ENCODE measurements around the gene PPP2R1B. TPM values are rescaled to one million over a fixed set of nuclear protein-coding genes. Genes with fewer than 3 reads are reported as not detected.
"Not testable (repeated sequence)": the region's sequence is repeated elsewhere in the genome, so short reads cannot be mapped to it uniquely, and the experiment has no call there.

Gene PPP2R1B
- total RNA-seq, 2 experiments from 2014 or later = 49.4 to 51.1 TPM

DNA sequence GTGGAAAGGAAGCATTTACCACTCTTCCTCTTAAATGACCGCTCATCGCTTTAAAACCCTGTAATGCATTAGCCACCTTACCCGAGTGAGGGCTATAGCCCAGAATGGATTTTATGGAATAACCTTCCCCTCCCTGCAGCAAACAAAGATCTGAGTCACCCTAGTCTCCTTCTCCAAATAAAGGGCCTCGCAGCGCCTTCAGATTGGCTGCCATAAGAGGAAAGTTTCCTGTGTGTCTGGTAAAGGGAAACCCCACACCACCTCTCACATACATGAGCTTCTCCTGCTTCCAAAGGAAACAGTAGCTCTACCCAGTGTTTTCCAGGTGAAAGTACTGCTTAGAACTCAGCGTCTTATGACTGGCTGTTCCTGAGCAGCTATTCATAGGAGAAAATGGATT, 47.8 kb downstream of the PPP2R1B start:
- H3K4me3 Mint-ChIP-seq = no peak overlapping the region
- POLR2A ChIA-PET = no interaction called here
- H3K4me1 Mint-ChIP-seq (ENCODE audit: low read depth) = no peaks in the 10 kb centered on the region
- no peaks in the 10 kb centered on the region for H3K27me3 Mint-ChIP-seq
- no peaks in the 10 kb centered on the region for H3K9me3 Mint-ChIP-seq
- H3K27ac Mint-ChIP-seq = no peak overlapping the region
- CTCF ChIA-PET = no interaction called here
- H3K36me3 Mint-ChIP-seq = peaks cover 23% of the 10 kb centered on the region
- intact Hi-C loops (cut with micrococcal nuclease) = no loop called here
- no peak for DNase-seq

DNA sequence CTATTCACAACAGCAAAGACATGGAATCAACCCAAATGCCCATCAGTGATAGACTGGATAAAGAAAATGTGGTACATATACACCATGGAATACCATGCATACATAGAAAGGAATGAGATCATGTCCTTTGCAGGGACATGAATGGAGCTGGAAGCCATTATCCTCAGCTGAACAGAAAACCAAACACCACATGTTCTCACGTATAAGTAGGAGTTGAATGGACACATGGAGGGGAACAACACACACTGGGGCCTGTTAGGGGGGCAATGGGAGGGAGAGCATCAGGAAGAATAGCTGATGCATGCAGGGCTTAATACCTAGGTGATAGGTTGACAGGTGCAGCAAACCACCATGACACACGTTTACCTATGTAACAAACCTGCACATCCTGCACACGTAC, 48.5 kb downstream of the PPP2R1B start:
- intact Hi-C loops (cut with micrococcal nuclease); H3K4me3 Mint-ChIP-seq; DNase-seq; H3K27me3 Mint-ChIP-seq; H3K9me3 Mint-ChIP-seq; H3K4me1 Mint-ChIP-seq (ENCODE audit: low read depth); POLR2A ChIA-PET; H3K27ac Mint-ChIP-seq: not testable (repeated sequence)
- CTCF ChIA-PET = interaction anchor here (0.6 kb wide), 1 partner anchor 71 kb away, joined by 3 read pairs; no protein-coding TSS in a partner anchor
- H3K36me3 Mint-ChIP-seq = peaks cover 18% of the 10 kb centered on the region

GRCh38 chr11:111715142-111715816, 50.9 kb downstream of the PPP2R1B start:
- Mint-ChIP-seq H3K36me3 (peaks cover 16% of the 10 kb centered on the region), H3K27ac (no peak overlapping the region), H3K9me3 (no peaks in the 10 kb centered on the region), H3K4me3 (no peak overlapping the region), H3K4me1 (ENCODE audit: low read depth) (no peaks in the 10 kb centered on the region), H3K27me3 (no peaks in the 10 kb centered on the region)
- POLR2A ChIA-PET = no interaction called here
- CTCF ChIA-PET = no interaction called here
- intact Hi-C loops (cut with micrococcal nuclease) = no loop called here
- DNase-seq = no peak

- H3K27ac Mint-ChIP-seq = no peak overlapping the region
- H3K36me3 Mint-ChIP-seq = peaks cover 13% of the 10 kb centered on the region
- DNase-seq = no peak
- CTCF ChIA-PET = interaction anchor here (0.6 kb wide), 1 partner anchor 264 kb away, joined by 3 read pairs; no protein-coding TSS in a partner anchor
- no peaks in the 10 kb centered on the region for H3K9me3 Mint-ChIP-seq
- POLR2A ChIA-PET = no interaction called here
- H3K27me3 Mint-ChIP-seq = no peaks in the 10 kb centered on the region
- intact Hi-C loops (cut with micrococcal nuclease) = no loop called here
- no peaks in the 10 kb centered on the region for H3K4me1 Mint-ChIP-seq (ENCODE audit: low read depth)
- H3K4me3 Mint-ChIP-seq = no peak overlapping the region
Measured at GRCh38 chr11:111714522-111714921, 51.7 kb downstream of the PPP2R1B start.

DNA sequence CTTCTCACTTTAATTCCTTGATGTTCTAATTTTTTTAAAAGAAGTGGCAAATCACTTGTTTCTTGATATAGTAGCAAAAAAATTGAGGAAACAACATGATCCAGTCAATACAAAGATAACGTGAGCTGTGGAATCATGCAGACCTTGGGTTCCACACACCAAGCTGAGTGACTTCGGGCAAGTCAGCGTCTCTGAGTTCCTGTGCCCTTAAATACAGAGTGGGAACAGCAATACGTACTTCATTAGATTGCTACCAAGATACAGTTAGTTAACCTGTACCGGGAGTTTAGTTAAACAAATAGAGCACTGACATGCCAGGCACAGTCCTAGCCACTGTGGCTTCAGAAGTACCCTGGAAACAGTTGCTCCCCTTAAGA, 58.5 kb downstream of the PPP2R1B start:
- H3K4me3 Mint-ChIP-seq = no peak overlapping the region
- peaks cover 19% of the 10 kb centered on the region for H3K36me3 Mint-ChIP-seq
- CTCF ChIA-PET = no interaction called here
- H3K27ac Mint-ChIP-seq = no peak overlapping the region
- no peak for DNase-seq
- POLR2A ChIA-PET = no interaction called here
- no peaks in the 10 kb centered on the region for H3K4me1 Mint-ChIP-seq (ENCODE audit: low read depth)
- H3K9me3 Mint-ChIP-seq = no peaks in the 10 kb centered on the region
- intact Hi-C loops (cut with micrococcal nuclease) = no loop called here
- no peaks in the 10 kb centered on the region for H3K27me3 Mint-ChIP-seq

- no peak for DNase-seq
- no peak overlapping the region for H3K4me3 Mint-ChIP-seq
- intact Hi-C loops (cut with micrococcal nuclease) = no loop called here
- H3K9me3 Mint-ChIP-seq = no peaks in the 10 kb centered on the region
- H3K27ac Mint-ChIP-seq = no peak overlapping the region
- peaks cover 14% of the 10 kb centered on the region for H3K36me3 Mint-ChIP-seq
- POLR2A ChIA-PET = no interaction called here
- no peaks in the 10 kb centered on the region for H3K4me1 Mint-ChIP-seq (ENCODE audit: low read depth)
- H3K27me3 Mint-ChIP-seq = no peaks in the 10 kb centered on the region
- CTCF ChIA-PET = no interaction called here
Measured at GRCh38 chr11:111707039-111707690, 59.0 kb downstream of the PPP2R1B start.

DNA sequence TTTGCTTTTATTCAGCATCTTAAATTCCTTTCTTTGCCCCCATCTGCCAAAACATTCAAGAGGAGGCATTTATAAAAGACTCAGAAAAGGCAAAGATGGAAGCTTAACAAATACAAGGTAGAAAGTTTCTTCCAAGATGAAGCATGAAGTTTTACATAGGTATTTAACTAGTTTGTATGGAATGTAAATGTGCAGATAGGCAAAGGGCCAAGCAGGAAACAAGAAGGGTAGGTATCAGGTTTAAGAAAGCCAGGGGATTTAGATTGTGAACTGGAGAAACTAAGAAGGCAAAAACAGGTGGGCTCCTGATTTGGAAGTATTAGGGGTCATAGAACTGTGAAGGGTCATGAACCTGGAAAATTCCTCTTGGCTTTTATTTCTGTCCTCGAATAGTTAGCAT, 62.6 kb downstream of the PPP2R1B start:
- ChIA-PET POLR2A (no interaction called here), CTCF (no interaction called here)
- Mint-ChIP-seq H3K9me3 (no peaks in the 10 kb centered on the region), H3K4me1 (ENCODE audit: low read depth) (peaks cover 10% of the 10 kb centered on the region), H3K27ac (no peak overlapping the region), H3K27me3 (no peaks in the 10 kb centered on the region), H3K36me3 (peaks cover 13% of the 10 kb centered on the region), H3K4me3 (no peak overlapping the region)
- DNase-seq = no peak
- intact Hi-C loops (cut with micrococcal nuclease) = no loop called here

GRCh38 chr11:111702623-111703022, 63.6 kb downstream of the PPP2R1B start:
- Mint-ChIP-seq H3K4me3 (no peak overlapping the region), H3K36me3 (peaks cover 13% of the 10 kb centered on the region), H3K4me1 (ENCODE audit: low read depth) (peaks cover 12% of the 10 kb centered on the region), H3K27ac (no peak overlapping the region), H3K9me3 (no peaks in the 10 kb centered on the region), H3K27me3 (no peaks in the 10 kb centered on the region)
- intact Hi-C loops (cut with micrococcal nuclease) = no loop called here
- DNase-seq = no peak
- POLR2A ChIA-PET = no interaction called here
- CTCF ChIA-PET = no interaction called here

GRCh38 chr11:111700162-111700561, 66.0 kb downstream of the PPP2R1B start:
- Mint-ChIP-seq H3K9me3 (no peaks in the 10 kb centered on the region), H3K36me3 (peaks cover 5% of the 10 kb centered on the region), H3K4me1 (ENCODE audit: low read depth) (peaks cover 12% of the 10 kb centered on the region), H3K27me3 (no peaks in the 10 kb centered on the region), H3K4me3 (no peak overlapping the region), H3K27ac (no peak overlapping the region)
- intact Hi-C loops (cut with micrococcal nuclease) = no loop called here
- ChIA-PET POLR2A (no interaction called here), CTCF (interaction anchor here (0.7 kb wide), 1 partner anchor 96 kb away, joined by 4 read pairs; no protein-coding TSS in a partner anchor)
- no peak for DNase-seq

DNA sequence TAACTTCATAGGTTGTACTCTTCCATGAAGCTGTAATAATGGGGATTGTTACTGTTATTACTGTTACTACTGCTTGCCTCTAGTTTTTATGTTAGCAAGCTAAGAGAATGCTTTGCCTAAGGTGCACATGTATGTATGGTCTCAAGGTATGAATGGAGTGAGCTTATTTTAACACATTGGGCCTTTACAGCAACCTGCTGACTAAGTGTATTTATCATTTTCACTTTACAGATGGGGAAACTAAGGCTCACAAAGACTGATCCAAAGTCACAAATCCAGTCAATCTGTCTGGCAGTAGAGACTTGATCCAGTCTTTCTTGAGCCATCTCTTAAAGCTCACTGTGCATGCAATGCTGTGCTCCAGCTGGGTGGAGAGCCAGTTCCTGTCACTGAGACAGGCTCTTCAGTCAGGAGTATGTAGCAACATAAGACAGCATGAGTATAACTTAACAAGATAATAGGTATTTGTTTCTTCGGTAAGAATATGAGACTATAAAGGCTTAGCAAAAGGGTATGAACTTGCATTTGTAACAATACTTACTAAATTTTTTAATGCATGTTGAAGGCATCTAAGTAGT, 66.5 kb downstream of the PPP2R1B start:
- H3K4me3 Mint-ChIP-seq = no peak overlapping the region
- no peak overlapping the region for H3K27ac Mint-ChIP-seq
- DNase-seq = no peak
- POLR2A ChIA-PET = interaction anchor here (0.7 kb wide), 1 partner anchor 357 kb away, joined by 3 read pairs; no protein-coding TSS in a partner anchor
- CTCF ChIA-PET = interaction anchor here (1.0 to 1.1 kb wide), 2 partner anchors 59 to 95 kb away, joined by 3 read pairs; no protein-coding TSS in a partner anchor
- peaks cover under 1% of the 10 kb centered on the region for H3K36me3 Mint-ChIP-seq
- H3K9me3 Mint-ChIP-seq = no peaks in the 10 kb centered on the region
- H3K4me1 Mint-ChIP-seq (ENCODE audit: low read depth) = peaks cover 12% of the 10 kb centered on the region
- H3K27me3 Mint-ChIP-seq = no peaks in the 10 kb centered on the region
- intact Hi-C loops (cut with micrococcal nuclease) = loop anchor here (1.0 to 5.0 kb wide), 4 partner anchors 27 to 130 kb away; partner anchors contain the start of gene SIK2

DNA sequence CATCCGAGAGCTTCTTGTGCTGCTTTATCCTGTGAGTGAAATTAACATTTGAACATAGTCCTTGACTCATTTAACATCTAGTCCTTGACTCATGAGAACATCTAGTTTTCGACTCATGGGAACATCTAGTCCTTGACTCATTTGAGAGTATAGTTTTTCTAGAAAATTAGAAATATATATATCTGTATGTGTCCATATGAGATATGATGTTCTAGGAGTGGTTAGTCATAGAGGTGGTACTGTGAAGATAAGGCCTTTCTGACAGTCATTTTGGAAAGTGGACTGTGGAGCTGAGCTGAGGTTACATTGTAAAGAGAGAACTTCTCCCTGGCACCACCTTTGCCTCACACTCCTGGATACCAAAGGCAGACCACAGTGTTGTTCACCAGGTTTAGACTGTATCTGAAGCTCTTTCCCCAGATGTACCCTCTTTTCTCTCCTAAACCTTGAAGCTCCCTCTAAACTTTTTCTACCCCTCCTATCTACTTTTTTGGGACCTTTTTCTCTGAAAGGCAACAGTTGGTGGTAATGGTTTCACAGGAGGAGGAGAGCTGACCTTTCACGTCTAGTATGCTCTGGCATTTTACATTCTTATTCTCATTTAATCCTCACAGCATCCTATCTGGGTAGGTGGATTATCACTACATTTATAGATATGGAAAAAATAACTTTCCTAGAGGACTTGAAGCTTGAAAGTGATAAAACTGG, 67.2 kb downstream of the PPP2R1B start:
- Mint-ChIP-seq H3K36me3 (no peaks in the 10 kb centered on the region), H3K4me3 (no peak overlapping the region), H3K27me3 (no peaks in the 10 kb centered on the region), H3K4me1 (ENCODE audit: low read depth) (peaks cover 12% of the 10 kb centered on the region), H3K9me3 (no peaks in the 10 kb centered on the region), H3K27ac (no peak overlapping the region)
- peak; percentile 38 for DNase-seq
- intact Hi-C loops (cut with micrococcal nuclease) = loop anchor here (1.0 to 5.0 kb wide), 4 partner anchors 26 to 130 kb away; partner anchors contain the start of gene SIK2
- ChIA-PET CTCF (interaction anchor here (1.0 to 1.1 kb wide), 2 partner anchors 58 to 95 kb away, joined by 3 read pairs; no protein-coding TSS in a partner anchor), POLR2A (interaction anchor here (0.7 kb wide), 1 partner anchor 358 kb away, joined by 3 read pairs; no protein-coding TSS in a partner anchor)

DNA sequence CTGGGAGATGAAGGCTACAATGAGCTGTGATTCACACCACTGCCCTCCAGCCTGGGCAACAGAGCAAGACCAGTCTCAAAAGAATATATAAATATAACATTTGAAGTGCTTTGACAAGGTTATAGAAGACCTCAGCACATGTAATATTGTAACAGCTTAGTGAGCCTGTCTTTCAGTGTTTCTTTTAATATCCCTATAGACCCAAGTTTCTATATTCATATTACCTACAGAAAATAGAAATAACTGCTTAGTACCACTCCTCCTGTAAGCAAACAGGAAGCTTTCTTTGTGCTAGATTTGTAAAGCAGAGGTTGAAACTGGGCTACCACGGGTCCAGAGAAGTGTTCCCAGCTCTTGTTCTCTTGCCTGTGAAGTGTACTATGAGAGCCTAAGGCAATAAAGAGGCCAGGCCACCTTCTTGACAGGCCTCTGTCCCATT, 68.2 kb downstream of the PPP2R1B start:
- DNase-seq = no peak
- Mint-ChIP-seq H3K4me1 (ENCODE audit: low read depth) (peaks cover 12% of the 10 kb centered on the region), H3K9me3 (no peaks in the 10 kb centered on the region), H3K4me3 (no peak overlapping the region), H3K27me3 (no peaks in the 10 kb centered on the region), H3K36me3 (no peaks in the 10 kb centered on the region), H3K27ac (no peak overlapping the region)
- POLR2A ChIA-PET = no interaction called here
- intact Hi-C loops (cut with micrococcal nuclease) = loop anchor here (2.0 to 5.0 kb wide), 3 partner anchors 25 to 95 kb away; partner anchors contain the start of gene SIK2
- CTCF ChIA-PET = interaction anchor here (1.4 kb wide), 2 partner anchors 80 to 94 kb away, joined by 3 to 6 read pairs; no protein-coding TSS in a partner anchor
